GM18502 (cell line): ENCODE measurements around the gene TOGARAM2.
"Not testable (repeated sequence)": the region's sequence is repeated elsewhere in the genome, so short reads cannot be mapped to it uniquely, and the experiment has no call there.

Experiments used
- ATAC-seq: cut with Tn5 transposase; IDR thresholded peaks from one replicate; pipeline ENCODE4 v1.9.1; 2021; ENCODE audit warnings: mild to moderate bottlenecking; ENCODE audit not compliant: unreplicated experiment, poor library complexity

The TOGARAM2 gene

DNA sequence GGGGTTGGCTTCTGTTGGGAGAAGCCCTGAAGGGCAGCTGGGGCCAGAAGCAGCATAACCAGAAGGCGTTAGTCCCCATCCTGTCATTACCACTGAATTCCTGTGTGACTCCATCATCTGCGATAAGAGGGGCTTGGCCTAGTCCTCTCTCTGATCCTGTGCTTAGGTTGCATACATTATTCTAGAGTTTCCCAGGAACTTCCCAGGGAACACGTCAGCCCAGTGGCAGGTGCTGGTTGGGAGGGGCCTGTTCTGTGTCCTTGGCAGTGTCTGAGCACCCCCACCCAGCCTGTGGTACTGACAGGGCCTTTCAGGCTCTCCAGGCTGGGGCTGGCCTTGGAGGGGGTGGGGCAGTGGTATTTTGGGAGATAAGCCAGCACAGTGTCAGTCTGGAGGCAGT is 4.5 kb upstream of the TOGARAM2 start:
- no peak for ATAC-seq

DNA sequence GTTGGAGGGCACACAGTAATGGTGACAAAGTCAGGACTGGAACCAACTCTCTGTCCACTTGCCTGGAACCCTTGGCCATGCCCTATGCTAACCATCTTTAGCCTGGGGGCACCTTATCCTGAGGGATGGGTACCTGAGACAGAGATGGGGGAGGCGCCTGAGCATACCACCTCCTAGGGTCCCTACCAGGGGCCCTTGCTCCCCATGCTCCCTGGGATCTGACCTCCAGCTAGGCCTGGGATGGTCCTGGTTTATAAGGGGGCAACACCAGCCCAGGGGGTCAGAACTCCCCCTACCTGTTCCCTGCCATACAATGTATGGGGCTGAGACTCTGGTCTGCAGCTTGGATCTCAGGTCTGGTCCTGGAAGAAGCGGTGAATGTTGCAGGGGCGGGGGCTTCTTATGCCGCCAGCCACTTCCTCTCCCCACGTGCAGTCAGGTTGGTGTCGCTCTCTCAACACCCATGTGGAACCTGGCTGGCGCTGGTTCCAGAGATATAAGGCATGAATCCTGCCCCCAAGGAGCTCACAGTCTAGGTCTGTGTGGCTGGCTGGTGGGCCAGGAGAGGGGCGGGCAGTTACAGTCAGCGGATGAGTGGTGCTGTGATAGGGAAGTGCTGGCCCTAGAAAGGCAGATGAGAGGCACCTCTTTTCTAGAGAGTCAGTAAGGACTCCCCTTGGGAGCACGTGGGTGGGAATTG is 3.8 kb upstream of the TOGARAM2 start:
- no peak for ATAC-seq

DNA sequence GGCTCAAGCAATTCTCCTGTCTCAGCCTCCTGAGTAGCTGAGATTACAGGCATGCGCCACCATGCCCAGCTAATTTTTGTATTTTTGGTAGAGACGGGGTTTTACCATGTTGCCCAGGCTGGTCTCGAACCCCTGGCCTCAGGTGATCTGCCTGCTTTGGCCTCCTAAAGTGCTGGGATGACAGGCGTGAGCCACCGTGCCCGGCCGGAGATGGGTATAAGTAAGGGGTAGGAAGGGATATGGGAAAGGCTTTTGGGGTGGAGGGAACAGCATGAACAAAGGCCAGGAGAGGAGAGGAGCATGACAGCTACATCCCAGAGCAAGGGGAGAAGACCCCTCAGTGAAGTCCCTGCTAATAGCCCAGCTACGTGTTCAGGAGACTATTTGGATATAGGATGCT is 3.1 kb upstream of the TOGARAM2 start:
- not testable (repeated sequence) for ATAC-seq

DNA sequence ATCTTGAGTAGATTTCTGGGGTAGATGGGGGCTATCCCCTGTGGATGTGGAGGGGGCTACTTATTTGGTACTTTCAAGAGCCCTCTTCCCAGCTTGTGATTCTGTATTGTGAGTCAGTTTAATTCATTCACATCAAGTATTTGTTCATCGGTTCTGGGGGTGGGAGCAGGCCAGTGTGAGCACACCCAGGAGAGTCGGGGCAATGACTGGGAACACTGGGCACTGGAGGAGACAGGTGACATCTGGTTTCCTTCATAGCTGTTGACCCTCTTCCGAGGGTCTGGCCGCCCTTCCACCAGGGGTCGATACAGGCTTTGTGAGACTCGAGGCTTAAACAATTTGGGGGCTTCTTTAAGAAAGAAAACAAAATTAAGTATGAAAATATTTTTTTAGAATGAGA is 2.5 kb upstream of the TOGARAM2 start:
- no peak for ATAC-seq

DNA sequence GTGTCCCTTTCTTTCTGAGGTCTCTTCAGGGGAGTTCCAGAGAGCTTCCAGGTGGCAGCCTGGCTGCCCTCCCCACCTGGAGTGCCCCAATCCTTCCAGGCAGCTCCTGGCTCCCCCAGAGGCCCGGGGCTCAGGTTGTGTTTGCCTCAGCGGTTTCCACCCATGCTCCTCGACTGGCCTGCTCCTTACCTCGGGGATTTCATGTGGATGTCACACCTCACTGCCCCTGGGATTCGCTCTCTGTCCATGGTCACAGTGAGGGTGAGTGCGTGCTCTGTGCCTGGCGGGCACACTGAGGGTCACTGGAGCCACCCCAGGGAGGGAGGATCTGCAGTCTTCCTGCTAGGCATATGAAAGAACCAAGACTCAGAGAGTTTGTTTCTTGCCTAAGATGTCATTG is 2.1 kb upstream of the TOGARAM2 start:
- ATAC-seq: no peak

DNA sequence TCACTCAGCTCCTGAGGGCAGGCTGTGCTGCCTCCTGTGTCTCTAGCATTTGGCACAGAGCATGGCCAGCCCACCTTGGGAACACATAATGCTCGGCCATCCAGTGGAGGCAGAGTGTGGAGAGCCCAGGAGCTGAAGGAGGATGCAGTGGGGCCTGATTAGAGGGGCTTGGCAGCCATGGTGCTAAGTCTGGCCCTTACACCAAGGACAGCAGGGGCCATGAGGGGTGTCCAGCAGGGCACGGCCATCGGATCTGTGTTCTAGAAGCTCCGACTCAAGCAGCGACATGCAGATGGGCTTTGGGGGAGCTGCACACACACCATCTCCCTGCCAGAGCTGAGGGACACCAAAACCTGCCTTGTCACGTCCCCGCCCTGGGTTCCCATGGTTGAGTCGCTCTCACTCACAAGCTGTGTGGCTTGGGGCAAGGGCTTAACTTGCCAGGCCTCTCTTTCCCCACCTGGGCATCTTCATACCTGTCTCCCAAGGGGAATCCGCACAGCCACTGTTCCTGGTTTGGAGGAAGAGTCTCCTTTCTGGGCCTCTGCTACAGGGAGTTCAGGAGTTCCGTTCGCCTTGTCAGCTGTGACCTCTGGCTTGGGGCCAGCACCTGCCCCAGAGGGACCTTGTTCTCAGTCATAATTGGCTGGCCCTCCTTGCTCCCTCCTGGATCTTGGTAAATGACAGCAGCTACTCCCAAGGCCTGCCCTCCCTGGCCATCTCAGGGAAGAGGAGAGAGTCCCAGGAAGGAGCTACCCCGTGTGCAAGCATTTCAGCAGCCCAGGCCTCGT is 1.3 kb upstream of the TOGARAM2 start:
- ATAC-seq: no peak

GRCh38 chr2:28980368-28981015 is 606 bp upstream of the TOGARAM2 start:
- no peak for ATAC-seq

DNA sequence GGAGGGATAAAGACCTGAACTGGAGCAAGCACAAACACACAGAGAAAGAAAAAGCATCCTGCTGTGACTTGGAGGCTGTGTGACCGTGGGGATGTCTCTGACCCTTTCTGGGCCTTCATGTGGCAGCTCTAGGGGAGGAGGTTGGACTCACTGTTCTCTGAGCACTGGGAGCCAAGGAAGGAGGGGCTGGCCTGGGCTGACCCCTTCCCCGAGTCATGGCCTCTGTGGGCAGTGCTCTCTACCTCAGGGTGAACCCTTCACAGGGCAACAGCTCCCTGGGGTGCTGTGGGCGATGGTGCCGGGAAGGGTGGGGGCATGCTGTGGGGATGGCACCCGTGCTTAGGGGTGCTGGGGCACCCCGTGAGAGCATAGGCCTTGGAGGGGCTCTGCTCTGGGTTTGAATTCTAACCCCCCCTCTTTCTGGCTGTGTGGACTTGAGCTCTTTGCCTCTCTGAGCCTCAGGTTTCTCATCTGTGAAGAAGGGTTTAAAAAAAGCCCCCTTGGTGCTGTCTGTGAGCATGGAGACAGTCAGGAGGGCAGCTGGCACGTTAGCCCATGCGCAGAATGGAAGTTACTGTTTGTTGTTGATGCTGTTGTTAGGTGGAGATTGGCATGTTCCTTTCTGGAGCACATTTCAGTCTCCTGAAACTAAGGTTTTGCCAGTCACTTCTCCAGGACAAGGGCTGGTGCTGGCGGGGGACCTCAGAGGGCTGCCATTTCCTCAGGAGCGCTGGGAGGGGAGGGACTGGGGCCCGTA is 700 bp downstream of the TOGARAM2 start:
- ATAC-seq: no peak

DNA sequence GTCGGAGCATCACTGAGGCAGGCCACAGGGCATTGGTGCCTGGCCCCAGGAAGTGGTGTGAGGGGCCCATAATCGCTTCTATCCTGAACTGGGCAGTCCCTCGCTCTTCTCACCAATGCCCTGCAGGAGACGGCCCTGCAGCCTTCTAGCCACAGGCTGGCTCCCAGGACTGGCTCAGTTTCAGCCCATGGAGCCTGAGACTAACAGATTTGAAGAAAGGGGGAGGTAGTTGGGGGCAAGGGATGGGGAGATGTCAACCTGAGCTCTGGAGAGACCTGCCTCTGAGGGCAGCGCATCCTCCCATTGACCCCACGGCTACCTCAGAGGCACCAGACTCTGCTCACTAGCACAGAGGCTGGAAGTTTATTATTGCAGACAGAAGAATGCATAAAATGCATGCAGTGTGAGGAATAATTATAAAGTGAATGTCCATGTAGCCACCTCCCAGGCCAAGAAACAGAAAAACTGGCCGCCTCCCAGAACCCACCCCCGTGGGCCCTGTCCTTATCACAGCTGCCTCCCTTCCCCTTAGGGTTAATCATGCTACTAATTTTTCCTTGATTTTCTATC is 1.4 kb downstream of the TOGARAM2 start:
- ATAC-seq: no peak

DNA sequence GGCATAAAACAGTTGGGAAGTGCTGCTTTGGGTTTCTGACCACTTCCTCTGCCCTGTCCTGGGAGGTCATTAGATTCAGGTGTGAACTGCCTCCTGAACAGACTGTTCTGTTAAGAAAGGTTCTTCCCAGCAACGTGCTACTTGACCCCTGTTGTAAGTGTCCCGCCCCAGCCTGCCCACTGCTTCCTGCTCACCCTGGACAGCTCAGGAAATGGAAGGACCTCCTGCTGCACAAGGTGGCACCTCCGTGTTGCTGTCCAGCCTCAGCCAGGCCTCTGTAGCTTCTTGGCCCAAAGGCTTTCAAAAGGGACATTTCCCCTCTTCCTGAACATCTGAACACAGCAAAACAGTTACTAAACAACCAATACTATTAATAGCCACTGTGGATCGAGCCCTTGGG is 5.3 kb downstream of the TOGARAM2 start:
- no peak for ATAC-seq

DNA sequence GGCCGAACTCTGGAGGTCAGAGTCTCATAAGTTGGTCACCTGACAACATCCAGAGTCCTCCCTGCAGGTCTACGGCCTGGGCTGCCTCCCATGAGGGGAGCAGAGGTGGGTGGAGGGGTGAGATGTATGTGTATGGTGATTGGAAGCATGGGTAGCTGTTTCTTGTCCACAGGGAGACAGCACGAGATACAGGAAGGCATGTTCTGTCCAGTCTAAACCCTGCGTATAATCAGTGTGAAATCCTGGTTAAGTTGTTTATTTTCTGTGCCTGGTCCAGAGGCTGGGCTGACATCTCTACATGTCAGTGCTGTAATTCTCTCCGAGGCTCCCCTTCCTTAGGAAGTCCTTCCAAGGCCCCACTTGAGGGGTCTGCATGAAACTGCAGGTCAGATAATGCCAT is 8.9 kb downstream of the TOGARAM2 start:
- no peak for ATAC-seq

- no peak for ATAC-seq
These were observed 9.3 kb downstream of the TOGARAM2 start for GRCh38 chr2:28990445-28990844.

GRCh38 chr2:28991021-28991420 is 9.9 kb downstream of the TOGARAM2 start:
- no peak for ATAC-seq

DNA sequence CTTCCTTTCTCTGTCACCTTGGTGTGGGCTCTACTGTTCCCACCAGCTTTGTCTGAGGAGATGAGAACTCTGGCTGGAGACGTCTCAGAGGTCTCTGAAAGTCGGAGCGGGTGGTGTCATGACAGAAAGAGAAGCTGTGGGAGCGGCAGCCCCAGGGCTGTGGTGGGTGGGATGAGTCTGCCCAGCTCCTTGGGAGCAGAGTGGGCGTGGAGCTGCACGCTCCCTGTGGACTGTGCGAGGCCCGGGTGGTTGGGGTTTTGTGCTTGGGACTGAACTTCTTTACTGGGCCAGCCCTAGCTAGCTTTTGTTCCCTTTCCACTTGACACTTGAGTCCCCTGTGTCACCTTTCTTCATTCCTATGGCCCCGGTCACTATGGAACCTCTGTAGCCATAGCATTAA is 10.4 kb downstream of the TOGARAM2 start:
- no peak for ATAC-seq

- no peak for ATAC-seq
These were observed 12.3 kb downstream of the TOGARAM2 start for GRCh38 chr2:28993206-28993960.

- ATAC-seq: no peak
These were observed 13.0 kb downstream of the TOGARAM2 start for GRCh38 chr2:28994074-28994473.

DNA sequence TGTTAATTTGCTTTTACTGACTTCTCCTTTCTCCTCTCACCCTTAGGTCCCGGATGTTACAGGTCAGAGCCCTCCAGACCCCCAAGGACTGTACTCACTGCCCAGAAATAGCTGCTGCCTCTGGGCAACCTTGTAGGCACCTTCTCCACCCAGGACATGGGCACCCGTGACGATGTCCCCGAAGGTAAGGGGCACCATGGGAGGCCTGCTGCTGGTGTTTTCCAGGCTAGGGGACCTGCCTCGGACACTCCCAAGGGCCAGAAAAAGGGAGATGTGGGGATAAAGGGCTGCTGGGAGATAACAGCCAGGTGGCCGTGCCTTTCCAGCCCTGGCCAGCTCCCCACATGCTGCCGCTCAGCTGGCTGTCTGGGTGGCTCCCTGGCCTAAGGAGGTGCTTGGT is 13.6 kb downstream of the TOGARAM2 start:
- ATAC-seq: no peak

DNA sequence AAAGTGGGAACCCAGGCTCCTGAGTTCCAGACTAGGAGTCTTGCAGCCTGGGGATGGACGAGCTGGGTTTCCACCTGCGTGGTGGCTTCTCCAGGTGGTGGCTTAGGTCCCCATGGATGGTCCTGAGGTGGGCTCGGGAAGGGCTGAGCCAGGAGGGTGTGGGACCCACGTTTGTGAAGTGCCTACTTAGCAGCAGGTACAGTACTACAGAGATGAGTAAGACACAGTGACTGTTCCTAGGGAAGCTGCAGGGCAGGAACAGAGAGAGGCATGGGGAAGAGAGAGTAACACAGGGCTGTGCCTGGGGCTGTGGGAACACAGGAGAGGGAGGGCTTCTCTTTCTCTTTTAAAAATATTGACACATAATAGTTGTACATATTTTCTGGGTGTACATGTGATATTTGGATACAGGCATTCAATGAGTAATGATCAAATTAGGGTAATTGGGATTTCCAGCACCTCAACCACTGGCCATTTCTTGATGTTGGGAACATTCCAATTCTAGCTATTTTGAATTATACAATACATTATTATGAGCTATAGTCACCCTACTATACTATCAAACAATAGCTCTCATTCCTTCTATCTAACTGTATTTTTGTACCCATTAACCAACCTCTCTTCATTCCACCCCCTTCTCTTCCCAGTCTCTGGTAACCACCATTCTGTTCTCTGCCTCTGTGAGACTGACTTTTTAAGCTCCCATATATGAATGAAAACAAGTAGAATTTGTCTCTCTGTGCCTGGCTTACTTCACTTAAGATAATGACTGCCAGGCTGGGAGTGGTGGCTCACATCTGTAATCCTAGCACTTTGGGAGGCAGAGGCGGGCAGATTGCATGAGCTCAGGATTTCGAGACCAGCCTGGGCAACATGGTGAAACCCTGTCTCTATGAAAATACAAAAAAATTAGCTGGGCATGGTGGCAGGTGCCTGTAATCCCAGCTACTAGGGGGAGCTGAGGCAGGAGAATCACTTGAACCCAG is 15.0 kb downstream of the TOGARAM2 start:
- no peak for ATAC-seq
